HG02759 (cell line): ENCODE measurements around the gene GNA12.
"Not testable (repeated sequence)": the region's sequence is repeated elsewhere in the genome, so short reads cannot be mapped to it uniquely, and the experiment has no call there.

ENCODE experiments used
- ATAC-seq: cut with Tn5 transposase; IDR thresholded peaks from one replicate; pipeline ENCODE4 v1.9.1; 2021; ENCODE audit warnings: mild to moderate bottlenecking, moderate library complexity; ENCODE audit not compliant: unreplicated experiment

GNA12 gene

DNA sequence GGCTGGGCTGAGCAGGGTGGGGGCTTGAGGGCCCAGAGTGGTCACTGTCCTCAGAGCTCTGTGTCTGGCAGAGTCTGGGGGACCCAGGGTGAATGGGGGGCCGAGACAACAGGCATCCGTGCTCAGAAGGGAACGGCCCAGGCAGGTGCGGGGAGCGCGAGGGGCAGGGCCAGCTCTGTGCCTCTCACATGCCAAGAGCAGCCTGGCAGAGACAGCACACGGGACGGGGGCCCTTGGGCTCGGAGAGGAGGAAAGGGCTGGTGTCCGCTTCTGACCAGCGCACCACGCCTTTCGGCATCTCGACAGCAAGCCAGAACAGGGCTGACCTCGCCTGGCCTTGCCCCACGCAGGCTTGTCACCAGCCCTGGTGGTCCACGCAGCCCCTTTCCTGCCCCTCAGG is 142.7 kb downstream of the GNA12 start:
- no peak for ATAC-seq

DNA sequence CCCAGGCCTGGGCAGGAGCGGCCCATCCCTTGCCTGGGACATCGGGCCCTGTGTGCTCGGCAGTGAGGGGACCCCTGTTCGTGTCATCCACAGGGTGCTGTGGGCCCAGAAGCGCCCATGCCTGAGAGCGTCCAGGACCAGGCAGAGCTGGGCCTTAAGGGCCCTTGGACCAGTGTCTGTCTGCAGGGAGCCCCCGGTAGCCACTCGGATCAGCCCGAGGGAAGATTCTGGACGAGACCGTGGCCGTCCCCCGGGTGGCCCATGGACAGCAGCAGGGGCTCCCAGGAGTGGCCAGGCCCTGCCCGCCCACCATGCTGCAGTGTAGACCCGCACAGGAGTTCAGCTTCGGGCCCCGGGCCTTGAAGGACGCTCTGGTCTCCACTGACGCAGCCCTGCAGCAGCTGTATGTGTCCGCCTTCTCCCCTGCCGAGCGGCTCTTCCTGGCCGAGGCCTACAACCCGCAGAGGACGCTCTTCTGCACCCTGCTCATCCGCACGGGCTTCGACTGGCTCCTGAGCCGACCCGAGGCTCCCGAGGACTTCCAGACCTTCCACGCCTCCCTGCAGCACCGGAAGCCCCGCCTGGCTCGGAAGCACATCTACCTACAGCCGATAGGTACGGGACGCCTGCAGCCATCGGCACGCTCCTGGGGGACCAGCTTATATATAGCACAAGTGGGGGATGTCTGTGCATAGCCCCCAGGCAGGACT is 143.8 kb downstream of the GNA12 start:
- no peak for ATAC-seq

DNA sequence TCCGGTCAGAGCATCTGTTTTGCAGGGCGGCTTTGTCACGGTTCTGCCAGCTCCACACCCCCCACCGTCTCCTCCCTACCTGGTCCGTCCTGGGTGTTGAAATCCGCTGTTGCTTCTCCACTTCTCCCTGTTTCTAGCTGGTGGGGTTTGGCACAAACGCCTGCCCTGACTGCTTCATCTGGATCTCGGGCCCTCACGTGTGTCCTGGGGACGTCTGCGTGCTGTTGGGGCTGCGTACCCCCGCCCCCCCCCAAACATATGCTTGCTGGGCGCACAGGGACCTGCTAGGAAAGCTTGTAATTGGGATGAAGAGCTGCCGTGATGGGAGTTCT is 144.9 kb downstream of the GNA12 start:
- ATAC-seq = no peak

- ATAC-seq = peak; percentile 91
Observed at GRCh38 chr7:2698581-2699288, 145.4 kb downstream of the GNA12 start.

DNA sequence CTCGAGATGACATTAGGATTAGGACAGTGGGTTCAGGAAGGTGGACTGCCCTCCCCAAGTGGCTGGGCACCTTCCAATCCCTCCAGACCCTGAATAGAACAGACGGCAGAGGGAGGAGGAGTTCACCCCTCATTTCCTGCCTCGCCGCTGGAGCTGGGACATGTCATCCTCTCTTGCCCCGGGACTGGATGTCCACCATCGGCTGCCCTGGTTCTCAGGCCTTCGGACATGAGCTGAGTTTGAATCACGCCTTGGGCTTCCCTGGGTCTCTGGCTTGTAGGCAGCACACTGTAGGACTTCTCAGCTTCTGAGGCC is 150.0 kb downstream of the GNA12 start:
- not testable (repeated sequence) for ATAC-seq

DNA sequence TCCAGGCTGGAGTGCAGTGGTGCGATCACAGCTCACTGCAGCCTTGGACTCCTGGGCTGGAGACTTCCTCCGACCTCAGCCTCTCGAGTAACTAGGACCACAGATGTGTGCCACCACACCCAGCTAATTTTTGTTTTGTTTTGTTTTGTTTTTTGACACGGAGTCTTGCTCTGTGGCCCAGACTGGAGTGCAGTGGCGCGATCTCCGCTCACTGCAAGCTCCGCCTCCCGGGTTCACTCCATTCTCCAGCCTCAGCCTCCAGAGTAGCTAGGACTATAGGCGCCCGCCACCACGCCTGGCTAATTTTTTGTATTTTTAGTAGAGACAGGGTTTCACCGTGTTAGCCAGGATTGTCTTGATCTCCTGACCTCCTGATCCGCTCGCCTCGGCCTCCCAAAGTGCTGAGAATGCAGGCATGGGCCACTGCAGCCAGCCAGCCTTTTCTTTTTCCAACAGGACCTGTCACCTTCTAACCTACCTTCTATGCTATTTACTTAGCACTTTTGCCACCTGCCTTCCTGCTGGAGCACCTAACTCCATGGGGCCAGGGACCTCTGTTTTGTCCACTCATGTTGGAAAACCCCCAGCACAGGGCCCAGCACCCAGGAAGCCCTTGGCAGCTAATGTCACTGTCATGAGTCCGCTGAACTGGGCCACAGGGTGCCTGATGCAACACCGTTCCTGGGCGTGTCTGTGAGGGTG is 150.5 kb downstream of the GNA12 start:
- not testable (repeated sequence) for ATAC-seq

GRCh38 chr7:2692543-2692942 is 151.6 kb downstream of the GNA12 start:
- no peak for ATAC-seq

DNA sequence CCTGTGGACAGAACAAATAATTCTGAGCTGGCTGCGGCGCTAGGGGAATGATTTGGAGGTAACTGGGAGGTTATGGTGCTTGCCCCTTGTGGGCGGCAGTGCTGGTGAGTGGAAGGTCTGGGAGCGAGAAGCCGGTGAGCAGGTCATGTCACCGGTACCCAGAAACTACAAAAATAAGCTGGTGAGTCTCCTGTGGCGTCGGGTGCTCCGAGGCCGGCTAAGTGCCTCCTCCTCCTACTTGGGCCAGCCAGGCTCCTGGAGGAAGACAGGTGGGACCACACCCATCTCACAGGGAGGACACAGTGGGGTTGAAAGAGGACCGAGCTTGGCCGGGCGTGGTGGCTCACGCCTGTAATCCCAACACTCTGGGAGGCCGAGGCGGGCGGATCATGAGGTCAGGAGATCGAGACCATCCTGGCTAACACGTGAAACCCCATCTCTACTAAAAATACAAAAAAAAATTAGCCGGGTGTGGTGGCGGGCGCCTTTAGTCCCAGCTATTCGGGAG is 152.1 kb downstream of the GNA12 start:
- ATAC-seq = not testable (repeated sequence)

DNA sequence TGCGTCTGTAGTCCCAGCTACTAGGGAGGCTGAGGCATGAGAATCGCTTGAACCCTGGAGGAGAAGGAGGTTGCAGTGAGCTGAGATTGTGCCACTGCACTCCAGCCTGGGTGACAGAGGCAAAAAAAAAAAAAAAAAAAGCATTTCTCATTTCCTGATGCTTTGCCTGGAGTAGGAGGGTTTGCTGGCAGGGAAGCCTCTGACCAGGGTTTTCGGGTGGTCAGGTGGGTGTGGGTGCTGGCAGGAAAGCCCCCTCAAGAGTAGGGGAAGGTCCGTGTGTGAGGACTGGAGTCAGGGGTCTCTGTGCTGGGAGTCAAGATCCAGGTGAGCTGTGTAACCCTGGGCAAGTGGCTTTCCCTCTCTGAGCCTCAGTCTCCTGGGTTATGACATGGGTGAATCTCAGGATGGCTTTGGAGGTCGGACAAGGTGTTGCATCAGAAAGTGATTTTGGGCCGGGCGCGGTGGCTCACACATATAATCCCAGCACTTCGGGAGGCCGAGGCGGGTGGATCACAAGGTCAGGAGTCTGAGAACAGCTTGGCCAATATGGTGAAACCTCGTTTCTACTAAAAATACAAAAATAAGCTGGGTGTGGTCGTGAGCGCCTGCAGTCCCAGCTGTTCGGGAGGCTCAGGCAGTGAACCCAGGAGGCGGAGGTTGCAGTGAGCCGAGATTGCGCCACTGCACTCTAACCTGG is 152.9 kb downstream of the GNA12 start:
- no peak for ATAC-seq

DNA sequence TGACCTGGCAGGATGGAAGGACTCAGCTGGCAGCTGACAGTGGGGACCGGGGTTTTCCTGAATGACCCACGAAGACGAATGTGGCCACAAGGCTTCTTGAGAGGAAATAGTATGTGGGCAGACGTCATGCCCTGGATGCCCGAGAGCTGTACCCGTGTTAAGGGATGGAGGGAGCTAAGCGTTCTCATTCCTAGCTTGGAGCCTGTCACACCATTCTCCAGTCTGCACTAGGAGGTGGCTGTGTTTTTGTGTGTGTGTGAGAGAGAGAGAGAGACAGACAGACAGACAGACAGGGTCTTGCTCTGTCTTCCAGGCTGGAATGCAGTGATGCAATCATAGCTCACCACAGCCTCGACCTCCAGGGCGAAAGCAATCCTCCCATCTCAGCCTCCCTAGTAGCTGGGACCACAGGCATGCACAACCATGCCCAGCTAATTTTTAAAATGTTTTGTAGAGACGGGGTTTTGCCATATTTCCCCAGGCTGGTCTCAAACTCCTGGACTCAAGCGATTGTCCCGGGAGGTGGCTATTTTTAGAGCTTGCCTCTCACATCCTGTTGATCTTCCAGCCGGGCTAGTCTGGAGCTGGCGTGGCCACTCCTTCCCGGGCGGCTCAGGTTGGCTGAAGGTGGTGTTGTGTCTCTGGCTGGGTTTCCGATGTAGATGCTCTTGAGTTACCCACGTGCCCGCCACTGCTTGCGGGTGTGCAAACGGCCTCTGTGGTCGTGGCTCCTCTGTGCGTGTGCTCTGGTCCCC is 154.0 kb downstream of the GNA12 start:
- ATAC-seq = no peak

GRCh38 chr7:2689343-2689847 is 154.7 kb downstream of the GNA12 start:
- ATAC-seq = no peak

DNA sequence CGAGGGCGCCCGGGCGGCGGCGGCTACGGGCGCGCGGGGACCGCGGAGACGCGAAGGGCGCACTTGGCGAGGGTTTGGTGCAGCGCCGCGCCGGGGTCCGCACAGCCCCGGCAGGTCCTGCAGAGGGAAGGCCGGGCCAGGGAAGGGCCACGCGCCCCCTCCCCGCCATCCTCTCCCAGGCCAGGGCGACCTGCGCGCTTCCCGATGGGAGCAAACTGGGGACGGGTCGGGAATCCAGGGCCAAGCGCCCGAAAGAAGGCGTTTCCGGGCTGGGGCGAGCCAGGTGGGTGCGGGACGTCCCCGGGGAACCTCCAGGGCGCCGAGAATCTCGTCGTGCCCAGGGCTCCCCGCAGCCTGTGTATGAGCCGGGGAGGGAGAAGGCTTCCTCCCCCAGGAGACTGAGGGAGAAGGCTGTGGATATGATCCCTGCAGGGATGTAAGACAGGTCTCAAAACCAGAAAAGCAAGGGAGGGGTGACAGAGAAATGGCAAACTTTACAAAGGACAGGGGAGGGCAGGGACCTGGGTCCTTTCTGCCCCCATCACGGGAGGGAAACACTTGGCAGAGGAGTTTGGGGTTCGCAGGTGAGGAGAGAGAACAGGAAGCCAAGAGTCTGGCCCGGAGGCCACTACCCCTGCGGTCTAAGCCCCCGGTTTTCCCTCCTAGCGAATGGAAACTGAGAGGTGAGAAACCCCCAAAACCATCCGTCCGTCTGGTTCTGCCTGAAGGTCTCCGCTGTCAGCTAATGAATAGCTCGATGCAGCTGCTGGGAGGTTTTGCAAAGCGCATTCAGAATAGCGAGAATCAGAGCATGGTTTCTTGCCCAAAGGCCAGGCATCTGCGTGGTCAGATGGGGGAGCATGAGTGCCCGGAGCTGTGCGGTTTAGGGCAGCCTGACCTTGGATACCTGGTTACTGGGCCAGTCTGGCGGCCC is 155.4 kb downstream of the GNA12 start:
- ATAC-seq = peak; percentile 77

GRCh38 chr7:2687881-2688318 is 156.2 kb downstream of the GNA12 start, which contains the start of gene AMZ1:
Gene AMZ1, plus strand, starts transcription at chr7:2688202. Its CDS starts 12,250 bp downstream, at chr7:2700452.
- no peak for ATAC-seq

- ATAC-seq = no peak
Observed at GRCh38 chr7:2687338-2687869, 156.7 kb downstream of the GNA12 start.

DNA sequence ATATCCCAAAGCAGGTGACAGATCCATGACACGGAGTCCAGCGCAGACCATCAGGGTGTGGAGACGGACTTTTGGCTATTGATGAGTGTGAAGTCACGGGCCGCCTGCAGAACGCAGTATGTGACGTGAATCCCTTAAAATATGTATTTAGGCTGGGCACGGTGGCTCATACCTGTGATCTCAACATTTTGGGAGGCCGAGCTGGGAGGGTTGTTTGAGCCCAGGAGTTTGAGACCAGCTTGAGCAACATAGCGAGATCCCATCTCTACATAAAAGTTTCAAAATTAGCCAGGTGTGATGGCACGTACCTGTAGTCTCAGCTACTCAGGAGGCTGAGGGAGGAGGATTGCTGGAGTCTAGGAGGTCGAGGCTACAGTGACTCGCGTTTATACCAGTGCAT is 158.0 kb downstream of the GNA12 start:
- ATAC-seq = no peak

GRCh38 chr7:2684501-2684900 is 159.6 kb downstream of the GNA12 start:
- no peak for ATAC-seq

DNA sequence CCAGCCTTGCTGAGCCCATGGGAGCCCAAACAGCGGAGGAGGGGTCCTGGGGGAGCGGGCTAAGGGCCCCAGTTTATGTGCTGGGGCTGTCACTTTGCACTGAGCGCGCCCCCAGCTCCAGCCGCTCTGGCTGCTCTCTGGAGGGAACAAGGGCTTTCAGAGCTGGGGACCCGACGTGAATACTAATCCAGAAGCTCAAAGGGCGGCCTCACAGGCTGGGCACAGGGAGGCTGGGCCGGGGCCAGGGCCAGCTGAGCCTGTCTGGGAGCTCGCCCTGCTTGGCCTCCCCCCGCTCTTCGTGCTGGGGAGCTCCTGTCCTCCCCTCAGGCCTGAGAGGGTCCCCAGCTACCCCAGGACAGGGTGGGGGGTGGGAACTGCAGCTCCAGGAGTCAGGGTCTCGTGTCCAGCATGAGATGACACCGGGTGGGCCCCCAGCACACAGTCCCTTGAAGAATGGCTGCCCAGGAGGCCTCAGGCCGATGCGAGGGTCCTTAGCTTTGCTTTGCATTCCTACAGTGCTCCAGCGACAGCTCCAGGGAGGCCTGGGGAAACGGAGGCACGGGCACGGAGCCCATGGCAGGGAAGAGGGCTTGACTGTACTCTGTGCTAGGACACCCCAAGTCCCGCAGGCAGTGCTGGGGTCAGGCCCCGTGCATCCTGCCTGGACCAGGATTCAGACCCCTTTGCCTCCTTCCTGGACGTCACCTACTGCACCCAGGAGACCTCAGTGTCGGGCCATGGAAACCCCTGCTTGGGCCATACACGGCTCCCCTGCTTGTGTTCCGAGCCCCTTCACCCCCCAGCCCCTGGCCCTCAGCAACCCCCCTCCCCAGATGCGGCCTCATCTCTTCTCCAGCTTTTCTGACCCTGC is 161.9 kb downstream of the GNA12 start:
- no peak for ATAC-seq
